Measurements from ENCODE around the gene NCAPG2.

Gene NCAPG2

DNA sequence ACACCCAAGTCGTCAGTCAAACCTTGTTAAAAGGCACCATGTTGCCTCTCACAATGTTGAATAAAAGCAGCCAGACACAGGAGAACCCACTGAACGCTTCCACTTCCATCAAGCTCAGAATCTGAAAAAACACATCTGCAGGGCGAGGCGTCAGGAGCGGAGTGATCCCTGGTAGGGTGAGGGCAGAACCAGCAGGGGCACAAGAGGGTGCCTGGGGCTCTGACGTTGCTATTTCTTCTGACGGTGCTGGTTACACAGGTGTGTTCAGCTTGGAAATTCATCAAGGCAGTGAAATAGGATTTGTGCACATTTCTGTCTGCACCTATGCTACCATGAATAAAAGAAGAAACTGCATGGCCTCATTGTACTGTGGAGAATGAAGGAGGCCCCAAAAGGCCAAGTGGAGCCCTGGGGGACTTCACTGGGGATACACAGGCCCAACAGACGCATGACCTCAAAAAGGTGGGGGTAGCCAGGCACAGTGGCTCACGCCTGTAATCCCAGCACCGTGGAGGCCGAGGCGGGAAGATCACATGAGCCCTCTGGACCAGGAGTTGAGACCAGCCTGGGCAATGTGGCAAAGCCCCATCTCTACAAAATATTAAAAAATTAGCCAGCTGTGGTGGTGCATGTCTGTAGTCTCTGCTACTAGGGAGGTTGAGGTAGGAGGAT lies 19.2 kb upstream of the NCAPG2 start:
- H3K27ac ChIP-seq (ENCODE audit: low read depth, low read length), result no peak overlapping the region
- H3K4me1 ChIP-seq (ENCODE audit: control insufficient read depth, insufficient read depth, low read length), result no peaks in the 10 kb centered on the region
- no peaks in the 10 kb centered on the region for H3K36me3 ChIP-seq (ENCODE audit: control insufficient read depth, insufficient read depth, low read length)
- H3K9me3 ChIP-seq (ENCODE audit: control insufficient read depth, insufficient read depth, low read length), result no peaks in the 10 kb centered on the region
- H3K9ac ChIP-seq (ENCODE audit: low read depth, low read length), result no peak overlapping the region
- H3K4me3 ChIP-seq (ENCODE audit: low read depth, low read length), result no peak overlapping the region
- H3K27me3 ChIP-seq (ENCODE audit: control insufficient read depth, insufficient read depth, low read length), result no peaks in the 10 kb centered on the region

DNA sequence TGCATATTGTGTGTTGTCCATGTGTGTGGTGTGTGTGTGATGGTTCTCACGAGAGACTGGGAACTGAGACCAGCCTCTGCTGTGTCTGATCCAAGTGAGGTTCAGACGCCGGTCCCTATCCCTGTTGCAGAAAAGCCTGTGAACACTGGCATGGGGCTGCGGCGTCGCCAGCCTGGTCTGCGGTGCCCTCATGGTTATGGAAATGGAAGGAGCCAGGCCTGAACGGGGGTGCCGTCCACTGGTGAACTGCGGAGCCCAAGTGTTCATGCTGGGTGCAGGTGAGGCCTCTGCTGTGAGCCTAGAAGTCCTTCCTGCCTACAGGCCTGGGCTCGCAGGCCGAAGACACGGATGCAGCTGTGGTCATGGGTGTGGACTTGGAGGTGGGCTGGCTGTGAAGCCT lies 18.7 kb upstream of the NCAPG2 start:
- no peaks in the 10 kb centered on the region for H3K4me1 ChIP-seq (ENCODE audit: control insufficient read depth, insufficient read depth, low read length)
- H3K36me3 ChIP-seq (ENCODE audit: control insufficient read depth, insufficient read depth, low read length), result no peaks in the 10 kb centered on the region
- H3K9ac ChIP-seq (ENCODE audit: low read depth, low read length), result no peak overlapping the region
- H3K27ac ChIP-seq (ENCODE audit: low read depth, low read length), result no peak overlapping the region
- H3K9me3 ChIP-seq (ENCODE audit: control insufficient read depth, insufficient read depth, low read length), result no peaks in the 10 kb centered on the region
- H3K4me3 ChIP-seq (ENCODE audit: low read depth, low read length), result no peak overlapping the region
- H3K27me3 ChIP-seq (ENCODE audit: control insufficient read depth, insufficient read depth, low read length), result no peaks in the 10 kb centered on the region

DNA sequence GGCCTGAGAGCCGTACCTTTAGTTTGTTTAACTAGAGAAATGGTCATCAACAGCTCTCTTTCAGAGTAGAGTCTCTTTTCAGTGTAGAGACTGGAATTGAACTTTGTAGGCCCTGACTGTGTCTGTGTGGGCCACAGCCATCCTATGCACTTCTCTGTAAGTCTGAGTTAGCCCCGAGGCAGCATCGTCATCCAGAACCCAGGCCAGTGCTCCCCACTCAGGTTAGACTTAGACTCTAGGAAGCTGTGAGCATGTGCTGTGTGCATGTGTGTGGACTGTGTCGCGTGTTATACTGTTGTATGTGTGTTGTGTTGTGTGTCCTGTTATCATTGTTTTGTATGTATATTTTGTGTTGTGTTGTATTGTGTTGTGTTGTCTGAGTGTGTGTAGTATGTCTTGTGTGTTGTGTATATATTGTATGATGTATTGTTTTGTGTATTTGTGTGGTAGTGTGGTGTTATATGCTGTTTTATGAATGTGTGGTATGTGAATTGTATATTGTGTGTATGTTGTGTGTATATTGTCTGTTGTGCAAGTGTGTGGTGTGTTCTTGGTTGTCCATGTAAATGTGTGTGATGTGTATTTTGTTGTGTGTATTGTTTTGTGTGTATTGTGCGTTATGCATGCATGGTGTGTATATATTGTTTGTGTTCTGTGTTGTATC lies 18.1 kb upstream of the NCAPG2 start:
- Histone ChIP-seq H3K9me3 (ENCODE audit: control insufficient read depth, insufficient read depth, low read length) (no peaks in the 10 kb centered on the region), H3K27me3 (ENCODE audit: control insufficient read depth, insufficient read depth, low read length) (no peaks in the 10 kb centered on the region), H3K9ac (ENCODE audit: low read depth, low read length) (no peak overlapping the region), H3K4me1 (ENCODE audit: control insufficient read depth, insufficient read depth, low read length) (no peaks in the 10 kb centered on the region), H3K36me3 (ENCODE audit: control insufficient read depth, insufficient read depth, low read length) (no peaks in the 10 kb centered on the region), H3K4me3 (ENCODE audit: low read depth, low read length) (no peak overlapping the region), H3K27ac (ENCODE audit: low read depth, low read length) (no peak overlapping the region)

DNA sequence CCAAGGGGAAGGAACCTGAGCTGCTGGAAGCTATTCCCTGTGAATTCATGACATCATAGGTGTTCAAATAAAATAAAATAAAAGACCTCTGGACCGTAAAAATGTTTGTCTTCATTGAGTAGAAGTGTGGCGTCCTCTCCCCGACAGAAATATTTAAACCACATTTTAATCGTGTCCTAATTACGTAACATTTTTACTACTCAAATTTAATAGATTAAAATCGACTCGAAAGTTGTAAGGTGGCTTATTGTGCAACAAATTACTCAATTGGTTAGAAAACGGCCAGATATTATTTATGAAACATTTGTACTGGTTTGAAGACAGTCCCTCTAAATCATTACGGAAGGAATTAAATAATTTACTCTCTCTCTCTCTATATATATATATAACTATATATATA lies 15.5 kb upstream of the NCAPG2 start:
- H3K36me3 ChIP-seq (ENCODE audit: control insufficient read depth, insufficient read depth, low read length), result no peaks in the 10 kb centered on the region
- H3K9me3 ChIP-seq (ENCODE audit: control insufficient read depth, insufficient read depth, low read length), result no peaks in the 10 kb centered on the region
- H3K27ac ChIP-seq (ENCODE audit: low read depth, low read length), result no peak overlapping the region
- no peak overlapping the region for H3K4me3 ChIP-seq (ENCODE audit: low read depth, low read length)
- H3K27me3 ChIP-seq (ENCODE audit: control insufficient read depth, insufficient read depth, low read length), result no peaks in the 10 kb centered on the region; the same call in 1 of the 2 replicates
- no peaks in the 10 kb centered on the region for H3K4me1 ChIP-seq (ENCODE audit: control insufficient read depth, insufficient read depth, low read length)
- H3K9ac ChIP-seq (ENCODE audit: low read depth, low read length), result no peak overlapping the region

DNA sequence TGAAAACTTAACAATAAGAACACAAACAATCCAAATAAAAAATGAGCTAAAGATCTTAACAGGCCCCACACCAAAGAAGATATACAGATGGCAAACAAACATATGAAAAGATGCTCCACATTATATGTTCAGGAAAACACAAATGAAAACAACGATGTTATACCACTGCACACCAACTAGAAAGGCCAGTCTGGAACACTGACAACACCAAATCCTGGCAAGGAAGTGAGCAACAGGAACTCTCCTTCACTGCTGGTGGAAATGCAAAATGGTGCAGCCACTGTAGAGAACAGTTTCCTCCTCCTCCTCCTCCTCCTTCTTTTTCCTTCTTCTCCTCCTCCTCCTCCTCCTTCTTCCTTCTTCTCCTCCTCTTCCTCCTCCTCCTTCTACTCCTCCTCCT lies 12.2 kb upstream of the NCAPG2 start:
- no peak overlapping the region for H3K4me3 ChIP-seq (ENCODE audit: low read depth, low read length)
- no peak overlapping the region for H3K27ac ChIP-seq (ENCODE audit: low read depth, low read length)
- H3K36me3 ChIP-seq (ENCODE audit: control insufficient read depth, insufficient read depth, low read length), result no peaks in the 10 kb centered on the region
- H3K9me3 ChIP-seq (ENCODE audit: control insufficient read depth, insufficient read depth, low read length), result no peaks in the 10 kb centered on the region
- no peaks in the 10 kb centered on the region; the same call in 1 of the 2 replicates for H3K27me3 ChIP-seq (ENCODE audit: control insufficient read depth, insufficient read depth, low read length)
- no peak overlapping the region for H3K9ac ChIP-seq (ENCODE audit: low read depth, low read length)
- no peaks in the 10 kb centered on the region for H3K4me1 ChIP-seq (ENCODE audit: control insufficient read depth, insufficient read depth, low read length)

DNA sequence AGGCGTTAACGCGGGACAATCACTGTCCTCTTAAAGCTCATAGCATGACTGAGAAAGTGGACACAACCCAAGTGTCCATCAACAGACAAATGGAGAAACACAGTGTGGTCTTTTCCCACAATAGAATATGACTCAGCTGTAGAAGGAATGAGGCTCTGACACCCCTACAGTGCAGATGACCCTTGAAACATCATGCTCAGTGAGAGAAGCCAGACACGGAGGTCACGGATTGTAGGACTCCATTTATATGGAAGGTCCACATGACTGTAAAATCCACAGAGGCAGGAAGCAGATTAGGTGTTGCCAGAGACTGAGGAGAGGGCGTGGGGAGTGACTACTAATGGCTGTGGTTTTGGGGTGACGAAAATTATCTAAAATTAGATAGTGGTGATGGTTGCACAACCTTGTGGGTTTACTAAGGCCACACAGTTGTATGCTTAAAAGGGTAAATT lies 6.1 kb upstream of the NCAPG2 start:
- Histone ChIP-seq H3K27me3 (ENCODE audit: control insufficient read depth, insufficient read depth, low read length) (no peaks in the 10 kb centered on the region), H3K9ac (ENCODE audit: low read depth, low read length) (no peak overlapping the region), H3K36me3 (ENCODE audit: control insufficient read depth, insufficient read depth, low read length) (no peaks in the 10 kb centered on the region), H3K27ac (ENCODE audit: low read depth, low read length) (no peak overlapping the region), H3K4me1 (ENCODE audit: control insufficient read depth, insufficient read depth, low read length) (no peaks in the 10 kb centered on the region), H3K4me3 (ENCODE audit: low read depth, low read length) (no peak overlapping the region), H3K9me3 (ENCODE audit: control insufficient read depth, insufficient read depth, low read length) (peaks cover 7% of the 10 kb centered on the region)

DNA sequence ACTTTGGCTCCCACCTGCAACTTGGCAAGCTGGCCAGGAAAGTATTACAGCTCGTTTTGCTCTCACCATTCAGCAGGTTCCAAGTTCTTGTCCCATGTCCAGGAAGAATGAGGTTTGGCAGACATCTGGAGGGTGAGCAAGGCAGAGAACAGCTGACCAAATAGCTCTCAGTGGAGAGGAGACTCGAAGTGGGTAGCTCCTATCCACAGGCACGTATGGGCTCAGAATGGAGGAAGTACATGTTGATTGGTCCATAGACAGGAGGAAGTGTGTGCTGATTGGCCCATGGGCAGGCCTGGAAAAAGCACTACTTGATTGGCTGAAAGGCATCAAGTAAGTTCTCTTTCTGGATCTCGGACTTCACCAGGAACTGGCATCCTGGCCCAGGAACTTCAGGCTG lies 3.0 kb upstream of the NCAPG2 start:
- Histone ChIP-seq H3K4me1 (ENCODE audit: control insufficient read depth, insufficient read depth, low read length) (peaks cover 11% of the 10 kb centered on the region), H3K9me3 (ENCODE audit: control insufficient read depth, insufficient read depth, low read length) (peaks cover 7% of the 10 kb centered on the region), H3K36me3 (ENCODE audit: control insufficient read depth, insufficient read depth, low read length) (no peaks in the 10 kb centered on the region), H3K4me3 (ENCODE audit: low read depth, low read length) (no peak overlapping the region), H3K27me3 (ENCODE audit: control insufficient read depth, insufficient read depth, low read length) (no peaks in the 10 kb centered on the region), H3K9ac (ENCODE audit: low read depth, low read length) (no peak overlapping the region), H3K27ac (ENCODE audit: low read depth, low read length) (no peak overlapping the region)

DNA sequence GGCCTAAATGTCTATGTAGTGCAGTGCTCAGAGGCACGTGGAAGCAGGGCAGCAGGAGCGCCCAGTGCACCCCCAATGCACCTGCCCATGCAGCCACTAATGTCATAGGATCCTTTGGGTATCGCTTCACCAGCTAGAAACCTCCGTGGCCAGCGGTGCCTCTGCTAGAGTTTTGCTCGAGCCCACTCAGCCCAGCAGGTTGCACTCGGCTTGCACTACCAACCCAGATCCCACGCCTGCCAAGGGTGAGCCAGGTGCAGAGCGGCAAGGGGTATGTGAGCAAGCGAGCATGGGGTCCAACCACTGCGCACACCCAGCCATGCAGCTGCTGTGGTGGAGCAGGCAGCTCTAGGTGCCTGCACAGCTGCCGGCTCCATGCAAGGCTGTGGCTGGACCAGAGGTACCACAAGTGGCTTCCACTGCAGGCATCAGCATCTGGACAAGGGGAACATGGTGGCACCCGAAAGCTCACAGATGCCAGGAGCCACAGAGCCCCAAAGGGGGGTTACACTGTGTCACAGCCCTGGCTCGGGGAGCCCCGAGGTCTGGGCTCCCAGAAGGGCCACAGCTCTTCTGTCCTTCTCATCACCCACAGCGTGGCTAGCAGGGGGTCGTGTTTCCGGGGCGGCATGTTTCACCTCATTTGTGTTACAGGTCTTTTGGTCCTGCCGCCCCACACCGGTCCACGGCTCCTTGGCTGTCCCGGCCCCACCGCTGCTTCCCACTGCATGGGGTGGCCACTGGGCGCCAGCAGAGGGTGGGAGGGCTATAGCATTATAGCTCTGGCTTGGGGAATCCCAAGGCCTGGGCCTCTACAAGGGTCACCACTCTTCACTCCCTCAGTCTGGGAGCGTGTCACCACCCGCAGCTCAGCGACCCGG lies 2.3 kb upstream of the NCAPG2 start:
- Histone ChIP-seq H3K4me1 (ENCODE audit: control insufficient read depth, insufficient read depth, low read length) (peaks cover 17% of the 10 kb centered on the region), H3K36me3 (ENCODE audit: control insufficient read depth, insufficient read depth, low read length) (no peaks in the 10 kb centered on the region)

DNA sequence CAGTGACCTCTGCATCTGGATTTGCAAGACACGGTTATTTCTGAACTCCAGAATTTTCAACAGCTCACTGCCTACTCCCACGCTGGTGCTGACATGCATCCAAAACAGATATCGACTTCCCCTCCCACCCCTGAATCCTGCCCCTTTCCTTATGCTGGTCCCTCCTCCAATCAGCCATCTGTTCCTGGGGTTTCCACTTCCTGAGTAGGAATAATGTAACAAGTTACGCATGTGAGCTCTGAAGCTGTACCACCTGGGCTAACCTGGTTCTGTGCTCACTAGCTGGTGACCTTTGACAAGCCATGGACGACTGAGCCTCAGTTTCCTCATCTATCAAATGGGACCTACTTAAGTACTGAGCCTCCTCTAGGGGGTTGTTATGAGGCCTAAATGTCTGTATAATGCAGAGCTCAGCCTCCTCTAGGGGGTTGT lies 1.7 kb upstream of the NCAPG2 start:
- no peak overlapping the region for H3K9ac ChIP-seq (ENCODE audit: low read depth, low read length)
- no peaks in the 10 kb centered on the region for H3K27me3 ChIP-seq (ENCODE audit: control insufficient read depth, insufficient read depth, low read length)
- no peak overlapping the region for H3K4me3 ChIP-seq (ENCODE audit: low read depth, low read length)
- peaks cover 5% of the 10 kb centered on the region for H3K36me3 ChIP-seq (ENCODE audit: control insufficient read depth, insufficient read depth, low read length)
- peaks cover 7% of the 10 kb centered on the region for H3K9me3 ChIP-seq (ENCODE audit: control insufficient read depth, insufficient read depth, low read length)
- H3K4me1 ChIP-seq (ENCODE audit: control insufficient read depth, insufficient read depth, low read length), result peaks cover 24% of the 10 kb centered on the region
- no peak overlapping the region for H3K27ac ChIP-seq (ENCODE audit: low read depth, low read length)

More for the DNA sequence above, 2.3 kb upstream of the NCAPG2 start:
- Histone ChIP-seq H3K9me3 (ENCODE audit: control insufficient read depth, insufficient read depth, low read length) (peaks cover 7% of the 10 kb centered on the region), H3K27ac (ENCODE audit: low read depth, low read length) (no peak overlapping the region), H3K4me3 (ENCODE audit: low read depth, low read length) (no peak overlapping the region), H3K27me3 (ENCODE audit: control insufficient read depth, insufficient read depth, low read length) (no peaks in the 10 kb centered on the region), H3K9ac (ENCODE audit: low read depth, low read length) (no peak overlapping the region)

DNA sequence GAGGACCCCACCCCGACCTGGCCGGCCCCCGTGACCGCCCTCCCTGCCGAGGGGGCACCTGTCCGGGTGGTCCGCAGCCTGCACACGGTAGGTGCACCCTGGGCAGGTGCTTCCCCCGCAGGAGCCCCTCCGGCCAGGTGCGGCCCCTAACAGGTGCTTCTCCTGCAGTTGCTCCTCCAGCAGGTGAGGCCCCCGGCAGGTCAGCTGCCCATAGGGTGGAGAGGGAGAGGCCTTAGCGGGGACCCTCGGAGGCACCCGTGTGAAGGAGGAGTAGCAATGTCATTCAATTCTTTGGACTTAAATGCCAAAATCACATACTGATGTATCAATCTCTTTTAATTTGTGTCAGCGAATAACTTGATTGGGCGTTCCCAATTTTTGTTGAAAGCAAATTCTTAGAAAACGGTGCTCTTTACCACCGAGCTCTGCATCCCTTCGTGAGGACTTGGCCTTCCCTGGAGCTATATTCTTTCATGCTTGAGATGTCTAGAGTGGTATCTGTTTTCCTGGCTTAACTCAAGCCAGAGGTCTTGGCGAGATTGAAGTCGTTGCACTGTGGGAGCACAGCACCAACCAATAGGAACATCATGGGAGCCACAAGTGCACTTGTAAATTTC lies 738 bp upstream of the NCAPG2 start:
- peak overlapping the region; percentile 65; the same call in 1 of the 2 replicates for H3K9ac ChIP-seq (ENCODE audit: low read depth, low read length)
- H3K27me3 ChIP-seq (ENCODE audit: control insufficient read depth, insufficient read depth, low read length), result no peaks in the 10 kb centered on the region
- H3K4me1 ChIP-seq (ENCODE audit: control insufficient read depth, insufficient read depth, low read length), result peaks cover 29% of the 10 kb centered on the region
- peak overlapping the region; percentile 99 for H3K4me3 ChIP-seq (ENCODE audit: low read depth, low read length)
- H3K36me3 ChIP-seq (ENCODE audit: control insufficient read depth, insufficient read depth, low read length), result peaks cover 14% of the 10 kb centered on the region
- peaks cover 7% of the 10 kb centered on the region for H3K9me3 ChIP-seq (ENCODE audit: control insufficient read depth, insufficient read depth, low read length)
- H3K27ac ChIP-seq (ENCODE audit: low read depth, low read length), result peak overlapping the region; percentile 60

Data from HUES48 (cell line).